22Rv1 (cell line): ENCODE measurements around the gene FILIP1L.

Experiments
- H3K27ac ChIP-seq: fragments of 450-650 bp; 2 replicates; pipeline ENCODE4 v1.5.1; 2017
- CTCF ChIP-seq: fragments of 450-650 bp; IDR thresholded peaks from 2 replicates; pipeline ENCODE4 v1.5.1; 2017; ENCODE audit warnings: mild to moderate bottlenecking
- ZFX ChIP-seq: fragments of 450-650 bp; IDR thresholded peaks from 2 replicates; pipeline ENCODE4 v1.6.1; 2017; ENCODE audit warnings: antibody characterized with exemption, borderline replicate concordance

FILIP1L gene

GRCh38 chr3:99875929-99876841 is 238.1 kb downstream of the FILIP1L start:
- TF ChIP-seq ZFX, result no peak
- TF ChIP-seq CTCF, result peak; percentile 20; the same call in 1 of the 2 replicates
- no peak overlapping the region for H3K27ac ChIP-seq

- no peak overlapping the region for H3K27ac ChIP-seq
- TF ChIP-seq ZFX (no peak), CTCF (no peak)
Measured at GRCh38 chr3:99875581-99875928, 238.7 kb downstream of the FILIP1L start.

GRCh38 chr3:99874237-99875002 is 239.9 kb downstream of the FILIP1L start:
- H3K27ac ChIP-seq, result no peak overlapping the region
- TF ChIP-seq CTCF, result no peak
- no peak for TF ChIP-seq ZFX

- H3K27ac ChIP-seq, result no peak overlapping the region
- TF ChIP-seq ZFX, result no peak
Measured at GRCh38 chr3:99873269-99874102, 240.8 kb downstream of the FILIP1L start.

GRCh38 chr3:99872923-99873254 is 241.4 kb downstream of the FILIP1L start:
- TF ChIP-seq CTCF (no peak), ZFX (no peak)
- no peak overlapping the region for H3K27ac ChIP-seq

- no peak overlapping the region for H3K27ac ChIP-seq
Measured at GRCh38 chr3:99871231-99872045, 242.9 kb downstream of the FILIP1L start.

More at GRCh38 chr3:99871231-99872045, 242.9 kb downstream of the FILIP1L start:
- TF ChIP-seq ZFX, result no peak
- no peak for TF ChIP-seq CTCF
